CD4-positive, alpha-beta T cell treated with Interferon gamma for 1 hour (primary cell): ENCODE measurements around the gene NEBL.
"Not testable (repeated sequence)": the region's sequence is repeated elsewhere in the genome, so short reads cannot be mapped to it uniquely, and the experiment has no call there.

Source experiments
- DNase-seq: peaks from one replicate; pipeline ENCODE4 v3.0.0-alpha.2; 2020

NEBL gene, protein sequence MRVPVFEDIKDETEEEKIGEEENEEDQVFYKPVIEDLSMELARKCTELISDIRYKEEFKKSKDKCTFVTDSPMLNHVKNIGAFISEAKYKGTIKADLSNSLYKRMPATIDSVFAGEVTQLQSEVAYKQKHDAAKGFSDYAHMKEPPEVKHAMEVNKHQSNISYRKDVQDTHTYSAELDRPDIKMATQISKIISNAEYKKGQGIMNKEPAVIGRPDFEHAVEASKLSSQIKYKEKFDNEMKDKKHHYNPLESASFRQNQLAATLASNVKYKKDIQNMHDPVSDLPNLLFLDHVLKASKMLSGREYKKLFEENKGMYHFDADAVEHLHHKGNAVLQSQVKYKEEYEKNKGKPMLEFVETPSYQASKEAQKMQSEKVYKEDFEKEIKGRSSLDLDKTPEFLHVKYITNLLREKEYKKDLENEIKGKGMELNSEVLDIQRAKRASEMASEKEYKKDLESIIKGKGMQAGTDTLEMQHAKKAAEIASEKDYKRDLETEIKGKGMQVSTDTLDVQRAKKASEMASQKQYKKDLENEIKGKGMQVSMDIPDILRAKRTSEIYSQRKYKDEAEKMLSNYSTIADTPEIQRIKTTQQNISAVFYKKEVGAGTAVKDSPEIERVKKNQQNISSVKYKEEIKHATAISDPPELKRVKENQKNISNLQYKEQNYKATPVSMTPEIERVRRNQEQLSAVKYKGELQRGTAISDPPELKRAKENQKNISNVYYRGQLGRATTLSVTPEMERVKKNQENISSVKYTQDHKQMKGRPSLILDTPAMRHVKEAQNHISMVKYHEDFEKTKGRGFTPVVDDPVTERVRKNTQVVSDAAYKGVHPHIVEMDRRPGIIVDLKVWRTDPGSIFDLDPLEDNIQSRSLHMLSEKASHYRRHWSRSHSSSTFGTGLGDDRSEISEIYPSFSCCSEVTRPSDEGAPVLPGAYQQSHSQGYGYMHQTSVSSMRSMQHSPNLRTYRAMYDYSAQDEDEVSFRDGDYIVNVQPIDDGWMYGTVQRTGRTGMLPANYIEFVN

DNA sequence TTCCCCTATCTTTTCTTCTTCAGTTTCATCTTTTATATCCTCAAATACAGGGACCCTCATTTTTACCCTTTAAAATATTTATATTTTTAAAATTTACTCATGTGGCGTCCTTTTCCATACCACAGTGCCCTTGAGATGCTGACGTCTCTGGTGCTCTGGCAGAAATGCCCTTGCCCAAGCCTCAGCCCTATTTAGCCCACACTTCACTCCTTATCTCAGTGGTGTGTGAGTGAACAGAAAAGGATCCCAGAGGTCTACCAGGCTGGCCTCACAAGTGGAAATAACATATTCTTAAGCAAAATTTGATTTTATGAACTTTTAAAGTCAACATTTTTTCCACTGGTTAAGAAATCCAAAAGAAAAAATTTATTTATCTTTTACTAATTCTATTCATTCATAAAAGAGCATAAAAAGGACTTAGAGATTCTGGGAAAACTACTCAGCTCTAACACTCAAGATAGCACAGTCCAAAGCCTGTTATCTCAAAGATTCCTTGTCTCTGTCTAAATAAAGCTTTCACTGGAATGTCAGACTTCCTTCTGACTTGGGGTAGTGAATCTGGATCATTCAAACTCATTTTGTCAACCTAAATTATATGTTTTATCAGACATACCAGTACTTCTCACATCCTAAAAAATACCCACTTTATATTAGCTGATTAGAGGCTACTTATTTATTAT, at the start of gene NEBL:
Gene NEBL, minus strand, starts transcription at position 166 of the 680 bp plus-strand sequence. Its CDS starts 106 bp downstream, at position 60.
- DNase-seq, result no peak

- DNase-seq, result no peak
Observed at GRCh38 chr10:20945546-20946332, 48.6 kb upstream of the NEBL start.

GRCh38 chr10:20944789-20945502, 47.8 kb upstream of the NEBL start:
- DNase-seq, result no peak

DNA sequence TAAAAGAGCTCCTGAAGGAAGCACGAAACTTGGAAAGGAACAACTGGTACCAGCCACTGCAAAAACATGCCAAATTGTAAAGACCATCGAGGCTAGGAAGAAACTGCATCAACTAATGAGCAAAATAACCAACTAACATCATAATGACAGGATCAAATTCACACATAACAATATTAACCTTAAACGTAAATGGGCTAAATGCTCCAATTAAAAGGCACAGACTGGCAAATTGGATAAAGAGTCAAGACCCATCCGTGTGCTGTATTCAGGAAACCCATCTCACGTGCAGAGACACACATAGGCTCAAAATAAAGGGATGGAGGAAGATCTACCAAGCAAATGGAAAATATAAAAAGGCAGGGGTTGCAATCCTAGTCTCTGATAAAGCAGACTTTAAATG, 42.3 kb upstream of the NEBL start:
- DNase-seq, result not testable (repeated sequence)

DNA sequence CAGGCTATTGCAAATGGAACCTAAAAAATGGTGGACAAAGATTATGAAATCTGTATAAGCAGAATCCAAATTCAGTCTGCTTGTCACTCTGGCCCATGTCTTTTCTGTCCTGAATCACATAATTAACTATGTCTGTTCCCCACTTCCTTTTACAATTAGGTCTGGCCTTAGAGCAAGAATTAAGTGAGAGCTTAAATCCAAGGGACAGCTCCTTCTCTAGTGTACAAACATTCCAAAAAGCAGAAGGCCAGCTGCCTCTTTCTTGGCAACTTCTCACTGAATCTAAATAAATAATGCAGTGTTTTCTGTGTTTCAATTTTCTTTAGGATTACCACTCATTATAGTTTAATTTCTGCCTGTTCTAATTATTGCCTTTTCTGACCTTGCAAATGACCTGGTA, 39.3 kb upstream of the NEBL start:
- no peak for DNase-seq

DNA sequence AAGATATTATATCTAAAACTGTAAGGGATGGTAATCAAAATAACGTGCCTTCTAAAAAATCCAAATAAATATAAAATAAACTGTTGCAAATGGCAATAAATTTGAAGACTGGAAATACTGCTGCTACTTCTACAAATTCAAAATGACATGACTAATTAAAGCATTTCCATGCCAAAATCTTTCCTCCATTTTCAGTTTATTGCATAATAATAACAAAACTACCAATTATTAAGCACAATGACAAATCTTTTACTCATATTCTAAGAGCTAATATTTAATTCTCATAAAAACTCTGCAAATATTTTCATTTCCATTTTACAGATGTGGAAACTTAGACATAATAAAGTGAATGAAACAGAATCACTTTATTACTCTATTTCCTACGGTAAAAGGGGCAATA, 38.8 kb upstream of the NEBL start:
- no peak for DNase-seq

DNA sequence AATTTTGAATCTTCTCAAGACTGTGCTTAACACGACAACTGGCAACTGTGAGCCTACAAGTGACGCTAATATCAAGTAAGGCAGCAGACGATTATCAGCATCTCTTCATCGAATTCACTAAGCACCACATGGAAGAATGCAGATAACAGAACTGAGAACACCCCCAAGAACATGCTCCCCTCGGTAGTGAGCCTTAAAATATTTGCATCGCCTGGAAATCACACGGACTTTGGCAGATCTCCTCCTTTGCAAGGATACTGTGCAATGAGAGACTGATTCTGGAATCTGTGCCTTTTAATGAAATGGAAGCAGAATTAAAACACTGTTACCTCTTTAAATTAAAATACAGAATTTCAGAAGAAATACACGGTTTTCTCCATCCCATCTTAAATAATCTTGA, 38.2 kb upstream of the NEBL start:
- no peak for DNase-seq

GRCh38 chr10:20933705-20934104, 36.6 kb upstream of the NEBL start:
- no peak for DNase-seq

- DNase-seq, result no peak
Observed at GRCh38 chr10:20932606-20933126, 35.6 kb upstream of the NEBL start.

GRCh38 chr10:20931156-20931795, 34.2 kb upstream of the NEBL start:
- no peak for DNase-seq

GRCh38 chr10:20927456-20927855, 30.3 kb upstream of the NEBL start:
- no peak for DNase-seq

DNA sequence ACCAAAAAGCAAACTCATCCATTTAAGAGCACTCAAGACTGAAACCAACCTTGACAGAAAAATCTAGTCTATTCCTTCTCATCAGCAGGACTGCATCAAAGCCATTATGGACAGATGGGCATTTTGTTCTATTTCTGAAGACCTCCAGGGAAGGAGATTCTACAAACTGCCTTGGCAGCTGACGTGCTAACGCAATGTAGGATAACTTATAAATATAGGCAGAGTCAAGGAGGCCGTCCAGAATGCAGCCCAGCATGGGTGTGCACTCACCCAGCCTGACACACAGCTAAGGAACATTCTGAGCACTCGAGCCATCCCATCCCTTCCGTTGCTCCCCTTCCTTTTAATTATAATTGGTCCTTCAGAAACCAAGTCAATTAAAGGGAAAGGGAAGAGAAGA, 25.3 kb upstream of the NEBL start:
- DNase-seq, result no peak

DNA sequence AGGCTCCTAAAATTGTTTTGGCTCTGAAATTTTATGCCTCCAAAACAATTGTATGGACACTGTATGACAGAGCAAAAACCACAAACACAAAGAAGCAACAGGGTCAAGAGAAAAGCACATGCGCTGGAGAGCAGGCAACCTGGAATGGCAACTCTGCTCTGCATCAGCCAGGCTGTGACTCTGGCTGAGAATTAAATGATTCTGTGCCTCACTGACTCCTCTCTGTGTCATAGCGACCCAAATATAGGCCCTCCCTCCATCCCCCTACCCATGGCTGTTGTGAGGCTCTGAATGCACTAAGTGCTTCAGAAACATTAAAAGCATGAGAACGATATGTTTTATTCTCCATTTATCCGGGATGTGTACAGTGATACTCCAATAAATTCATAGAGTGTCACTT, 24.9 kb upstream of the NEBL start:
- DNase-seq, result no peak

DNA sequence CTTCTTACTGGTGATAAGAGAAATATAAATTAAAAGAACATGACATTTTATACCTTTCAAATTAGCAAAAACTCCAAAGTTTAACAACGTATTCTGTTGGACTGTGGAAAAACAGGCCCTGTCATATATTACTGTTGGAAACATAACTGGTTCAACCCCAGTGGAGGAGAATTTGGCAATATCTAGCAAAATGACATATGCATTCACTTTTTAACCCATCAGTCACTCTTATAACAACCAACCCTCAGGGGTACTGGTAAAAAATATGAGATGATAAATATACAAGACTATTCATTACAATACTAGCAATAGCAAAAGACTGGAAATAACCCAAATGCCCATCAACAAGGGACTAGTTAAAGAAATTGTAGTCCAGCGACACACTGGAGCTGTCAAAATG, 22.9 kb upstream of the NEBL start:
- DNase-seq, result no peak

GRCh38 chr10:20919481-20919880, 22.4 kb upstream of the NEBL start:
- no peak for DNase-seq

DNA sequence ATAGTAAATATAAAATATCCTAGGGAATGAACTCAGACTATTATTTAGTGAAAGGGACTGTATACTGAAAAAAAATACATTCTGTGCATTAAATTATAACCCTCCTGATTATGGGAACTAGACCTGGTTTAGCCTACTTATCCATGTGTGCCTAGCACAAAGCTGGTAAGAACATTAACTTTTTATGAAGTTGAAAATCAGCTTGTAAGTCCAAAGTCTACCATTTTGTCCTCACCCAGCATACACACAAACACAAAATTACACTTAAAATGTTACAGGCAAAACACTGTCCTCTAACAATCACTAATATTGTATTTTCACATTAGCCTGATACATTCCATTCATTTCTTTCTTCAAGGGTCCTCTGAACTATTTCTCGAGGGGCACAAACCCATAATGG, 19.9 kb upstream of the NEBL start:
- DNase-seq, result no peak

DNA sequence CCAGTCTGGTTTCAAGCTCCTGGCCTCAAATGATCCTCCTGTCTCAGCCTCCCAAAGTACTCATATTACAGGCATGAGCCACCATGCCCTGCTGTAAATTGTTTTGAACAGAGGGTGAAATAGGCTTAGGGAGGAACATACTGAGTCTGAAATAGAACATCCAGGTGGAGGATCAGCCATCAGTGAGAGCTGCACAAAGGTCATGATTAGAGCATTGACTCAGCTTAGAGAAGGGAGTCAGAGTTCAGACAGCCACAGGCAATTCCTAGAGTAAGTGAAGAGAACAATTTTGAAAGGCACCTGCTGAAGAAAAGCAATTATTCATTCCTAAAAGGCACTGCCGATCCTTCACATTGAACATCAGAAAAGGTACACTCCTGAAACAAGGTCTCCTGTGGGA, 15.9 kb upstream of the NEBL start:
- no peak for DNase-seq

DNA sequence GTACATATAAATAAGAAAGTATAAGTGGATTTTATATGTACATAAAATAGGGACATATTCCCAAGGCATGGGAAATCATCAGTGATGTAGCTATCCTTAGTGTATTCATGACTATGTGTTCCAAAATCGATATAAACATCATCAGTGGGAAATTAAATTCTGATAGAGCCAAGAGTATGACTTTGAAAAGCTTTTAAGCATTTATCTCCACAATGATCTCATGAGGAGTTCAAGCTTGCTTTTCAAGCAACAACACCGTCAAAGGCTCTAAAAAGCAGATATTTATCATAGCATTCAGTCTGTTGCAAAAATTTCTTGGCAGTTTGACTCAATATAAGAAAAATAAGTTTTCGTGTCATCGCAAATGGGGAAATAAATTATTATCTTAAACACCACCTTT, 14.5 kb upstream of the NEBL start:
- DNase-seq, result no peak

DNA sequence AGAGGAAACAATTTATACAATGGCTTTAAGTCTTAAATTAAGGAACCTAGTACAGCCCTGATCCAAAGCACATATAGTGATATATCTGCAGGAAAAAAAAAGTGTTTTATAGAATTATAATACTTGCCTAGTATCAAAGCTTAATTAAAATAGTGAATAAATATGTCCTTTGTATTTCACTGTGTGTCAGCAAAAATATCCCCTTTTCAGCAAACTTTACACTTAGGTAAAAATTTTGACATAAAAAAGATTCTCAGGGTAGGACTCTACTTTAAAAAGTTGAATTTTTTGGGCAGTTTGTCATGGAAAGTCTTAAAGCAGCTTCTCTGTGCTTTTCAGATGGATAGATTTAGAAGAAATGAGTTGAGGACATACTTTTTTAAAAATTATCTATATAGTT, 12.7 kb upstream of the NEBL start:
- no peak for DNase-seq

- no peak for DNase-seq
Observed at GRCh38 chr10:20908391-20908790, 11.3 kb upstream of the NEBL start.
